IPS DF 4.7 (cell line): Measurements from ENCODE around the gene SLX4IP.

Source experiments
- DNase-seq: peaks from one replicate; pipeline ENCODE4 v3.0.0-alpha.2; 2013; ENCODE audit warnings: low spot score; ENCODE audit errors: extremely low read depth

Gene SLX4IP

DNA sequence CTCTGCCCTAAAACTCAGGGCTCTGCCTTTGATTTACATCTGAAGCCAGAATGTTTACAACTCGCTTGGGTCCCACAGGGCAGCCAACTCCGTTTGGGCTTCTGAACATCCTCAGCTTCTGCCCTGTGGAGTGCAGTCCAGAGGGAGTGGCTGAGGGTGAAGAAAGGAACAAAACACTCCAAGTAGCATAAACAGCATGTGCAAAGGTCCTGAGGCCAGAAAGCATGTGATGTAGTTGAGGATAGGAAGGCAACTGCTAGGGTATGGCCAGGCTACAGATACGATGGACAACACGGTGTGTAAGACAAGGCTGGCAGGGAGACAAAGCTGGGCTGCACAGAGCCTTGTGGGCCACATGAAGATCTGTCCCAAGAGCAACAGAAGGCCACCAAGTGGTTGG lies 226.2 kb downstream of the SLX4IP start:
- no peak for DNase-seq

DNA sequence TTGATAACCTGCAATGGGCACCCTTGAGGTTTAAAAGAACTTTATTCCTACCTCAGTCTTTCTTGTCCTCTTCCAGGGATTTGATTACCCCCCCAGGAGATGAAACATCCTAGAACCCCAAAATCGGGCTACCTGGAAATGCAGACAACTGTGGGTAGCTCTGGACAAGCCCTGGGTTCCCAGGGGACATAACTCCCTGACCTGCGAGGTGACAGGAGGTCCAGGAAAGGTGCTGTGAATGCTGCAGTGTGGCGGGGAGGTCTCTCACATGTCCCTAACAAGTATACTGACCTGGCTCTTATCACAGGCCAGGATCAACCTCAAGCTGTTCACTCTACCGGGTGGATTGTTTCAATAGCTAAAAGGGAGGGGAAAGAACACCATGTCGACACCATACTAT lies 227.0 kb downstream of the SLX4IP start:
- no peak for DNase-seq

DNA sequence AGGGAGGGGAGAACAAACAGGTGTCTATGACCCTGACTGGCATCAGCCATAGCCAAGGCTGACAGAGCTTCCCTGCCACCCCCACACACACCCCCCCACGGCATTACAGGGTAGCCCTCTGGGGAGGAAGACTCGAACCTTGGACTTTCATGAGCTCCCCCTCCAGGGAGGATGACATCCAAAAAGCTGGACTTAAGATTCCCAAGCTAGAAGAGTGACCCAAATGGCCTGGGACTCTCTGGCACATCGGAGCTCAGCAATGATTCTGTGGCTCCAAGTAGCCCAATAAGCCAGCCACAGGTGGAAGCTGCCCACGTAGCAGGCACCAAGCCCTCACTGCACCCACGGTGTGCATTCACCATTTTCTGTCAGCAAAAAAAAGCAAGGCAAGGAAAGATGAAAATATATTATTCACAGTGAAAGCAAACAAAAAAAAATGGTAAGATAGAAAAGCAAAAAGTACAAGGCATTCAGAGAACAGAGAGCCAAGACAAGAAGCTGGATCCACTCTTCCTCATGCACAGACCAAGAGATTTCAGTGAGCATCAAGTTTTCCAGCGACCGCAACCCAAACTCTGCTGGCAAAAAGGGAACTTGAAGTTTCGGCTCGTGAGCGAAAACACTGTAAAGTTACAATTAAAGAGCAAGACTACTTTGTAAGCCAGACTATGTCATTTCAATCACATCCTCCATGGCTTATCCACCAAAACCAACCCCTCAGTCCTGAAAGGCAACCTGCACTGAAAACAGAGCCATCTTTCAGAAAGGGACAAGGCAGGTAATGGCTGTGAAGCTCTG lies 227.8 kb downstream of the SLX4IP start:
- no peak for DNase-seq

- no peak for DNase-seq
Observed at GRCh38 chr20:10663756-10664155, 228.7 kb downstream of the SLX4IP start.

DNA sequence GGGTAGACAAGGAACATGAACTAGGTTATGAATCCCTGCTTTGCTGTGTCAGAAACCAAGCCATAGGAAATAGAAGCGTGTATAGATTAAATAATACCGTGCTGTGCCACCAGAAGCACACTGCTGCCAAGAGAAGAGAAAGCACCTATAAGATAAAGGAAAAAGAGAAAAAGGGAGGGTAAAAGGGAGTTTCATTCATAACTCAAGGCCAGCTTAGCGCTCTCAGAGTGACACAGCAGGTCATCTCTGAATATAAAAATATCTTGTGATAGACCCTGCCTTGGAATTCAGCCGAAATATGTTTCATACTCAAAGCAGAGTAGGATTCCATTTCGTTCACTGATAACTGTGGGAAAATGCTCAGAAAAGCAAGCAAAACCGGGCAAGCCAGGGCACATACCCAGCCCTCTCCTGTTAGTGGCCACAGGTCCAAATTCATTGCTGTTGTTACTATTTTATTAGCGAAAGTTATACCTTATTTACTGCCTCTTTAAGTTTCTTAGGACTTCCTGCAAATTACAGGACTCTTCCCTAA lies 230.0 kb downstream of the SLX4IP start:
- no peak for DNase-seq

DNA sequence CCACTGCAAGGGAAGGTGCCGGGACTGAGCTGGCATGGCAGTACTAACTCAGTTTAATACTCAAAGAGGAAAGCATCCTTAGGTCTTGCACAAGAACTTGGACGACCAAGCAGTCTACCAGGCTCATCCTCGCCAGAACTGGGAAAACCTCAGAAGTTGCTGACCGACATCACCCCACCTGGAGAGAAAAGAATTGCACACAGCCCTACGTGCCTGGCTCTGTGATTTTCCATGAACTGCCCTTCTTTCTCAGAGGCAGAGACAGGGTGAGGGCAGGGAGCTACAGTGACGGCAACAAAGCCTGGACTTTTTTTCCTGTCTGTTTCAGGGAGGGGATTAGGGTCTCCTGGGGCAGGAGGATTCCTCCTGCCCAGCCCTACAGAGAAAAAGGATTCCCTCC lies 230.7 kb downstream of the SLX4IP start:
- no peak for DNase-seq

DNA sequence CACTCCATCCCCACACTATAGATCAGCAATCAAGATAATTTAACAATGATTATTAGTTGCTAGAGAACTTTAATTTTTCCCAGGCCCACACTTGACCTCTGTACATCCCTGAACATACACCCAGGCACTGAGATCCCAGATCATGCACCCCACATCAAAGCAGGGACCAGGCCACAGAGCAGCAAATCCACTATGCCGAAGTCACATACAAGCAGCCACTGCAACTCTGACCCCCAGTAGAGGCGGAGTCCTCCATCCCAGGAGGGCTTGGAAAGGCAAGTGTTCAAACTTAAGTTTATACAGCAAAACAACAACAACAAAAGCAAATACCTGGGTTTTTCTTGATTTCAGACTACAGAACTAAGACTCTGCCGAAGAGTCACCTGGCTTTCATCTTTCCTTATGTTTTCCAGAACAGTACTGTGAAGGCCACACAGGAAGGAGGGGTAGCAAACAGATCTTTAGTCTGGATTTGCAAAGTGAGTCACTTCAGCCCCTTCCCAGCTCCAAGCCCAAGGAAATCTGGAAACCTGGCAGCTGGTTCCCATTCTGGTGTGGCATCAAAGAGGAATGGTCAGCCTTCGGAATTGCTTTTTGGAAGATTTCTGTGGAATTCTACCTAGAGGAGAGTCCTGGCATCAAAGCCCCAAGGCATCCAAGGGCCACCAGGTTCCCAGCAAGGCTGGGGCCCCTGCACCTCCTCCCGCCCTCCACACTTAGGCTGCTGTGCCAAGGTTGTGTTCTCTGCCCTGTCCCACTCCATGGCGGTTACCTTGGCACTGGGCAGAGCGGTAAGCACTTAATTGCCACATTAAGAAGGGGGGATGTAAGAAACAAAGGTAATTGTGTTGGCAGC lies 231.3 kb downstream of the SLX4IP start:
- no peak for DNase-seq

GRCh38 chr20:10667077-10667401 lies 231.9 kb downstream of the SLX4IP start:
- no peak for DNase-seq

DNA sequence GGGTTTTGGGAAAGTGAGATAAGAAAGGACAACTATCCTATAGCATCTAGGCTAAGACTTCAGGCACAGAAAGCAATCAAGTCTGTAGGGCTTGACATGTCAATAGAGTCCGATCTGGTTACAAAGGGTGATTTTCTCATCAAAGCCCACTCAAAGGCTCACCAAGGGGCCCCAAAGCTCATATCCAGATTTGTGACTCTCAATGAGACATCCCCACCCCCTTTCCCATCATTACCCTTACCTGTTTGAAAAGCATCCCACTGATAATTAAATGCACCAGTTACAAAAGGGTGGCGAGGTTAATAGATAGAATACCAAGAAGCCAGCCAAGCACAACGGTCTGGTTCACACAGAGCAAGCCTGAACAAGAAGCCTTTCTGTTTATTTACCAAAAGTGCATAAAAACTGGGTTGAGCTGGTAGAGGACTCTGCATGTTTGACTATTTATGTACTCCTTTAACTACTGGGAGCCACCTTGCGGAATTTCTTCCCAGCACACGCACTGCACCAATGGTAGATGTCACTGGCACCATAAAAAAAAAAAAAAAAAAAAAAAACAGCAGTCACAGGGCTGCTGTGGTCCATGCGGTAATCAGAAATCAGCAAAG lies 232.6 kb downstream of the SLX4IP start:
- DNase-seq = no peak

- DNase-seq = no peak
Observed at GRCh38 chr20:10668677-10669368, 233.7 kb downstream of the SLX4IP start.

DNA sequence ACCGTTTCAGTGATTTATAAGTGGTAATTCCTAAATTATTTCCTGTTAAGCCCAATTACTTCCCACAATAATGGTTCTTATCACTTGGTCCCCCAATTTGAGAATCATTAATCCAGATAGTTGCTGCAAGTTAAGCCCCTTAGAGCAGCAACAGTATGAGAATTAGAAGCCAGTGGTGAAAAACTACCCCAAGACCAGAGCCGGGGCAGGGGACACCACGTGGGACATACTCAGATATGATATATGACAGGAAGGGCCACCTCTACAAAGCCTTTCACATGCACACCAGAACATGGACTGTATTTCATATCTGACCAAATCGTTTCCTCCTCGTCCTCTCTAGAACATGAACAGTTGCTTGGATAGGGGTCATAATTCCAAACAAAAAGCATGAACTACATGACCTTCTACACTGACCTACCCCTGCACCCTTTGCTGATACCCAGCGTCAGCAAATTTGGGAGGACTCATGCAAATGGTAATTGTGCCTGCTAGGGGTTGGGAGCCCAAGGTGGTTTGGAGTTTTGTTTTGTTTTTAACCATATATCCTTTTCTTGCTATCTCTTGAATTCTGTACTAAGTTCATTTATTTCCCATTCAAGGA lies 234.8 kb downstream of the SLX4IP start:
- DNase-seq = no peak

DNA sequence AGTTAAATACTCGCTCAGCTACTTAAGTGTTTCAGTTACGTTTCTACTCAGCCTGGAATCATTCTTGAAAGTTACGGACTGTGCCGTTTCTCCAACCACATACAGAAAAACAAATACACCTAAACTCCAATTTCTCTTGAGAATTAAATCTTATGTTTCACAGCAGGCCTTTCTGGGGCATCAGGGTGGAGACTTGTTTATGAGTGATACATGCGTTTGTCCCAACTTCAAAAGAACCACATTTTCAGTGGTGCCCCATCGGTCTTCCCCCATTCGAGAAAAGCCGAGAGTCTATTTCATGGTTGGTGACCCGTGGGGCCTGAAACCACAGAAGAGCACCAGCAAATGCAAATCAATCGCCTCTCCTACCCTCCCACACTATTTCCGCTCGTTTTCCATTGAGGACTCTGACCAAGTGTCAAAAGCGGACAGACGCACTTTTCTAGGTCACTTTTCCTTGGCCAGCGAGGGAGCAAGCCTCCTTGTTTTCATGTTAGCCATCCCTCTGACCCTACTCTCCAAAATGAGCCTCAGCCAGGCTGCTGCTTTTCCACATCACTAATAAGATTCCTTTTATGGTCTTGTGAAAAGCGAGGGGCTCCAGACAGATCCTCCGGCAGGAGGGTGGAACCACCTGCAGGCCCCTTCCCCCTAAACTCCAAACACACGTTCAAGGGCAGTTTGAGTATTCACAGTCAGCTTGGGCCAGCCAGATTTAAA lies 235.6 kb downstream of the SLX4IP start:
- no peak for DNase-seq

GRCh38 chr20:10671221-10671918 lies 236.3 kb downstream of the SLX4IP start:
- DNase-seq = no peak

GRCh38 chr20:10671919-10672623 lies 237.0 kb downstream of the SLX4IP start:
- no peak for DNase-seq

DNA sequence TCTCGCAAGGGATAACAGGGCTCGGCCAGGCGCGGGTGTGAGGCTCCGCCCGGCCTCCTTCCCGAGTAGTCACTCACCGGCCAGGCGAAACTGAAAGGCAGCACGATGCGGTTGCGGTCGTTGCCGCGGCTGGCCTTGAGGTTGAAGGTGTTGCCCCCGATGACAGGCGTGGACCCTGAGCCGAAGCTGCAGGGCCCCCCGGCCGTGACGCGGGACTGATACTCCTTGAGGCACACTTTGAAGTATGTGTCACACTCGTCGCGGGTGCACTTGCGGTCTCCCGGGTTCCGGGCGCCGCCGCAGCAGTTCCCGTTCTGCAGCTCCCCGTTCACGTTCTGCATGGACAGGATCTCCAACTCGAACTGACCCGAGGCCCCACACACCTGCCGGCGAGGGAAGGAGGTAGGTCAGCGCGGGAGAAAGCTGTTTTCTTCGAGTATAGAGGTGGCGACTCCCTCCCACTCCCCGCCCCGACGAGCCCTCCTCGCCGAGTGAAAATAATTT lies 237.6 kb downstream of the SLX4IP start:
- no peak for DNase-seq

DNA sequence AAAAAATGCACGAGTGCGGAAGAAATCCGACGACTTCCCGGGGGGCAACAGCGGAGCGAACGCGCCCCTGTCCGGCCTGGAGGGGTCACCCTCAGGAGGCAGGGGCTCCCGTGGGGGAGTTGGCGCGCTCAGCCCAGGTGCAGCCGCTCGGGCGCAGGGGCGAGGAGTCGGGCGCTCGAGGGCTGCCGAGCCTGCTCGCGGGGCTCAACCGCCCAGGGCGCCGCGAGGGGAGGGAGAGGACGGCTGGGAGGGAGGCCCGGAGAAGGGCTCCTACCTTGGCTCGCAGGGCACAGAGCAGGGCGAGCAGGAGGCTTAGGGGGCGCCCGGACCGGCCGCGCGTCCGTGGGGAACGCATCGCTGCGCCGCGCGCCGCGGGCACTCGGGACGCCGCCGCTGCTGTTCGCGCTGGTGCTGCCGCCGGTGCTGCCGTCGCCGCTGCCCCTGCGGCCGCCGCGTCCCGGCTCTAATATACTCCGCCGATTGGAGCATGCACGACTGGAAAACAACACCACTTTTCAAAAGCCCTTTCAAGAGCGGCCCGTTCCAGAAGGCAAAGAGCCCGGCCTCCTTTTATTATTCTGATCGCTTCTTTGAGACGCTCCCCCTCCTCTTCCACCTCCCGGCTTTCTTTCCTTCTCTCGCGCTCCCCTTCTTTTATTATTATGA lies 238.2 kb downstream of the SLX4IP start:
- no peak for DNase-seq

- DNase-seq = no peak
Observed at GRCh38 chr20:10673842-10674683, 239.0 kb downstream of the SLX4IP start, which contains the start of gene JAG1. Gene JAG1, minus strand, starts transcription at chr20:10673999. Its CDS starts 469 bp downstream, at chr20:10673530.
